HepG2 (cell line): Measurements from ENCODE around the gene SSH3. TPM values are rescaled to one million over a fixed set of nuclear protein-coding genes. Genes with fewer than 3 reads are reported as not detected.

Source experiments
- ELF3 ChIP-seq: IDR thresholded peaks from 2 replicates; pipeline ENCODE4 v1.6.1; 2016; ENCODE audit warnings: missing genetic modification reagents, missing compliant biosample characterization
- EP300 ChIP-seq, 3 experiments: sonication (generic) in 1 of 3; formaldehyde crosslinking in 1 of 3; IDR thresholded peaks; 2 replicates each; pipeline versions ENCODE4 v1.5.1 to v1.6.1; 2011 to 2020; ENCODE audit warnings: low read depth in 2 of 3, low read length in 2 of 3, borderline replicate concordance in 1 of 3, improper control_type of control experiment in 1 of 3, mild to moderate bottlenecking in 1 of 3, missing genetic modification reagents in 1 of 3, moderate library complexity in 1 of 3
- ETV5 ChIP-seq: IDR thresholded peaks from 2 replicates; pipeline ENCODE4 v1.6.1; 2018; ENCODE audit warnings: missing biosample characterization, missing genetic modification reagents, inconsistent platforms, borderline replicate concordance
- JUNB ChIP-seq: sonication (generic); formaldehyde crosslinking; IDR thresholded peaks from 2 replicates; pipeline ENCODE4 v1.8.0; 2022; ENCODE audit warnings: missing genetic modification reagents, mild to moderate bottlenecking, borderline replicate concordance
- KDM4B ChIP-seq: sonication (generic); formaldehyde crosslinking; IDR thresholded peaks from 2 replicates; pipeline ENCODE4 v1.4.0; 2020; ENCODE audit warnings: missing genetic modification reagents
- MAF1 ChIP-seq: sonication (generic); formaldehyde crosslinking; IDR thresholded peaks from 2 replicates; pipeline ENCODE4 v1.5.0; 2020; ENCODE audit warnings: missing genetic modification reagents, borderline replicate concordance
- NCOA1 ChIP-seq: sonication (generic); formaldehyde crosslinking; IDR thresholded peaks from 2 replicates; pipeline ENCODE4 v1.9.0; 2021; ENCODE audit warnings: missing genetic modification reagents
- PITX1 ChIP-seq: sonication (generic); formaldehyde crosslinking; IDR thresholded peaks from 2 replicates; pipeline ENCODE4 v1.5.1; 2020; ENCODE audit warnings: mild to moderate bottlenecking, missing genetic modification reagents
- RFX3 ChIP-seq: IDR thresholded peaks from 2 replicates; pipeline ENCODE4 v1.6.1; 2016; ENCODE audit warnings: missing biosample characterization, missing genetic modification reagents
- SAP130 ChIP-seq: IDR thresholded peaks from 2 replicates; pipeline ENCODE4 v1.6.1; 2016; ENCODE audit warnings: low read depth
- SETDB1 ChIP-seq: sonication (generic); formaldehyde crosslinking; IDR thresholded peaks from 2 replicates; pipeline ENCODE4 v1.5.1; 2020; ENCODE audit warnings: missing genetic modification reagents, mild to moderate bottlenecking, borderline replicate concordance
- SUZ12 ChIP-seq: fragments of 150-350 bp; IDR thresholded peaks from 2 replicates; pipeline ENCODE4 v1.6.1; 2014; ENCODE audit warnings: low read depth, low read length
- TP53 ChIP-seq: sonication (generic); formaldehyde crosslinking; conservative IDR thresholded peaks from 2 replicates; pipeline ENCODE4 v1.4.0; 2020; ENCODE audit warnings: missing genetic modification reagents
- XBP1 ChIP-seq: sonication (generic); formaldehyde crosslinking; IDR thresholded peaks from 2 replicates; pipeline ENCODE4 v1.5.0; 2020; ENCODE audit warnings: missing genetic modification reagents
- ZNF282 ChIP-seq: fragments of 450-650 bp; IDR thresholded peaks from 2 replicates; pipeline ENCODE4 v1.6.1; 2018; ENCODE audit not compliant: partially characterized antibody
- ZNF30 ChIP-seq: sonication (generic); formaldehyde crosslinking; IDR thresholded peaks from 2 replicates; pipeline ENCODE4 v1.5.0; 2020; ENCODE audit warnings: mild to moderate bottlenecking, missing genetic modification reagents
- ZNF331 ChIP-seq: sonication (generic); formaldehyde crosslinking; IDR thresholded peaks from 2 replicates; pipeline ENCODE4 v1.4.0; 2020; ENCODE audit warnings: missing genetic modification reagents
- ZNF460 ChIP-seq: sonication (generic); formaldehyde crosslinking; IDR thresholded peaks from 2 replicates; pipeline ENCODE4 v1.5.1; 2020; ENCODE audit warnings: missing genetic modification reagents, mild to moderate bottlenecking, borderline replicate concordance
- ZNF564 ChIP-seq: sonication (generic); formaldehyde crosslinking; IDR thresholded peaks from 2 replicates; pipeline ENCODE4 v1.8.1; 2023; ENCODE audit warnings: mild to moderate bottlenecking, missing genetic modification reagents
- ZNF619 ChIP-seq: sonication (generic); formaldehyde crosslinking; IDR thresholded peaks from 2 replicates; pipeline ENCODE4 v1.4.0; 2020; ENCODE audit warnings: mild to moderate bottlenecking, missing genetic modification reagents
- ZNF768 ChIP-seq: sonication (generic); formaldehyde crosslinking; IDR thresholded peaks from 2 replicates; pipeline ENCODE4 v1.4.0; 2020; ENCODE audit warnings: missing genetic modification reagents
- ZNF781 ChIP-seq: sonication (generic); formaldehyde crosslinking; IDR thresholded peaks from 2 replicates; pipeline ENCODE4 v1.5.1; 2020; ENCODE audit warnings: borderline replicate concordance, mild to moderate bottlenecking, missing genetic modification reagents; ENCODE audit errors: not compliant biosample characterization
- polyA plus RNA-seq, 8 experiments: library from polyadenylated mRNA; depleted of rRNA in 3 of 8; stranded (reverse) in 7 of 8; unstranded in 1 of 8; fragments of >200 nt; fragmentation: Illumina TruSeq in 4 of 8; extraction: Trizol in 4 of 8; gene quantifications; 2 replicates each; pipeline versions ENCODE4 v1.2.1 to v1.2.3, GENCODE V29; 2011 to 2016; ENCODE audit warnings: low read depth in 4 of 8, missing spikeins in 1 of 8, mixed read lengths in 1 of 8; ENCODE audit not compliant: insufficient read depth in 1 of 8
- total RNA-seq, 5 experiments: library from RNA; depleted of rRNA; stranded (reverse); fragments of >200 nt; fragmentation: Illumina TruSeq; extraction: Trizol; gene quantifications; 2 replicates each; pipeline ENCODE4 v1.2.3, GENCODE V29; 2016; ENCODE audit warnings: low read depth in 1 of 5
- TF ChIP-seq, protein P1 (sequence below): IDR thresholded peaks from 2 replicates; pipeline ENCODE4 v1.6.1; 2016; ENCODE audit warnings: missing compliant biosample characterization, missing genetic modification reagents, borderline replicate concordance
- TF ChIP-seq, protein P2 (sequence below): sonication (generic); formaldehyde crosslinking; IDR thresholded peaks from 2 replicates; pipeline ENCODE4 v1.5.1; 2020; ENCODE audit warnings: mild to moderate bottlenecking, moderate library complexity, missing genetic modification reagents
- TF ChIP-seq, protein P3 (sequence below): IDR thresholded peaks from 2 replicates; pipeline ENCODE4 v1.6.1; 2016; ENCODE audit warnings: mild to moderate bottlenecking, missing biosample characterization, missing genetic modification reagents
- TF ChIP-seq, protein P4 (sequence below): sonication (generic); formaldehyde crosslinking; IDR thresholded peaks from 2 replicates; pipeline ENCODE4 v1.9.0; 2021; ENCODE audit warnings: missing genetic modification reagents, borderline replicate concordance

Gene SSH3
- total and polyA plus RNA-seq, 2 of the 13 experiments (the other 11 are each of a cell fraction or from before 2014, with no cell fraction given), result 12.4 to 18.8 TPM

DNA sequence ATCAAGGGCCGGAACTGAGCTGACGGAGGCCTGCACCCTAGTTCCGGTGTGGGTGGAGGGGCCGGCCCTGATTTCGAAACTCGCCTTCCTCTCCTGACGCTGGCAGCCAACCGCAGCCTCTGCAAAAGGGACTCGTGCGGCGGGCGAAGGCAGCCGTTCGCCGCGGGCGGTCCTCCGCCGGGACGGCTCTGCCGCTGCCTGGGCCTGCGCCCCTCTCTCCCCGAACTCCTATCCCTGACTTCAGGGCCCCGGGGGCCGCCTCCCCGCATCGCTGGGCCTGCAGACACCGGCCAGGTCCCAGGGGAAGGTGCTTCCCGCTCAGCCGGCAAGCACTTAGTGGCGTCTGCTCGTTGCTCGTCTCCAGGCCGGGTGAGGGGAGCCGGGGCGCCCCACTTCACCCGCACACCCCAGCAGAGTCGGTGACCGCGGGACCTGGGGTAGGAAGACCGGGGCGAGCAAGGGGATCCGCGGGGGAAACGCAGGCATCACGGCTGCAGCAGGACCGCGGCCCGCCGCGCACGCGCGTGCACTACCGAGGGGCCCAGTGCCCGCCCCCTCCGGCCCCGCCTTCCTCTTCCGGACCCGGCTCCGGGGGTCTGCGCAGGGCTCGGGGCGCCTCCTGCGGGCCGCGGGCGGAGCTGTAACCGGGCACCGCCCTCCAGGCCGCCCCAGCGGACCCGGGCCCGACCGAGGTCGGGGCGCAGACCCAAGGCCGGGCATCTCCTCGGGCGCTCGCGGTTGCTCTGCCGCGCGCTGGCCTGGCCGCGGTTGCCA is 14.7 kb upstream of the SSH3 start (continued):
- TF ChIP-seq, protein P1, sequence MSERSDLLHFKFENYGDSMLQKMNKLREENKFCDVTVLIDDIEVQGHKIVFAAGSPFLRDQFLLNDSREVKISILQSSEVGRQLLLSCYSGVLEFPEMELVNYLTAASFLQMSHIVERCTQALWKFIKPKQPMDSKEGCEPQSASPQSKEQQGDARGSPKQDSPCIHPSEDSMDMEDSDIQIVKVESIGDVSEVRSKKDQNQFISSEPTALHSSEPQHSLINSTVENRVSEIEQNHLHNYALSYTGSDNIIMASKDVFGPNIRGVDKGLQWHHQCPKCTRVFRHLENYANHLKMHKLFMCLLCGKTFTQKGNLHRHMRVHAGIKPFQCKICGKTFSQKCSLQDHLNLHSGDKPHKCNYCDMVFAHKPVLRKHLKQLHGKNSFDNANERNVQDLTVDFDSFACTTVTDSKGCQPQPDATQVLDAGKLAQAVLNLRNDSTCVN (CRISPR knock-in tag), result 0 out of 2 replicates have a peak, but pooled peaks have one; percentile 42
- TF ChIP-seq JUNB (CRISPR knock-in tag) (peak; percentile 51; the same call in 1 of the 2 replicates), ZNF564 (CRISPR knock-in tag) (0 out of 2 replicates have a peak, but pooled peaks have one; percentile 16), ZNF781 (CRISPR knock-in tag) (no peak), ZNF619 (CRISPR knock-in tag) (peak; percentile 94), ETV5 (CRISPR knock-in tag) (peak; percentile 100), MAF1 (CRISPR knock-in tag) (no peak), ZNF282 (no peak), RFX3 (CRISPR knock-in tag) (no peak), ELF3 (CRISPR knock-in tag) (peak; percentile 78), ZNF30 (CRISPR knock-in tag) (no peak), SUZ12 (no peak), PITX1 (peak; percentile 46; the same call in 1 of the 2 replicates), SAP130 (CRISPR knock-in tag) (peak; percentile 85), KDM4B (CRISPR knock-in tag) (no peak; the same call in 1 of the 2 replicates), SETDB1 (CRISPR knock-in tag) (no peak), TP53 (CRISPR knock-in tag) (peak; percentile 66; the same call in 1 of the 2 replicates), NCOA1 (CRISPR knock-in tag) (peak; percentile 84; the same call in 1 of the 2 replicates), ZNF768 (CRISPR knock-in tag) (peak; percentile 61; the same call in 1 of the 2 replicates), ZNF460 (CRISPR knock-in tag) (no peak), XBP1 (no peak), ZNF331 (CRISPR knock-in tag) (peak; percentile 16; the same call in 1 of the 2 replicates), EP300 (IDR thresholded peaks at IDR 0.05; ENCODE audit: low read depth in 2 of 2, low read length in 2 of 2) (peak in 1 of 2 experiments; percentile 67; a peak in 2 of 4 replicates), EP300 (CRISPR knock-in tag; IDR thresholded peaks at IDR 0.05; ENCODE audit: borderline replicate concordance) (no peak)
- TF ChIP-seq, protein P2, sequence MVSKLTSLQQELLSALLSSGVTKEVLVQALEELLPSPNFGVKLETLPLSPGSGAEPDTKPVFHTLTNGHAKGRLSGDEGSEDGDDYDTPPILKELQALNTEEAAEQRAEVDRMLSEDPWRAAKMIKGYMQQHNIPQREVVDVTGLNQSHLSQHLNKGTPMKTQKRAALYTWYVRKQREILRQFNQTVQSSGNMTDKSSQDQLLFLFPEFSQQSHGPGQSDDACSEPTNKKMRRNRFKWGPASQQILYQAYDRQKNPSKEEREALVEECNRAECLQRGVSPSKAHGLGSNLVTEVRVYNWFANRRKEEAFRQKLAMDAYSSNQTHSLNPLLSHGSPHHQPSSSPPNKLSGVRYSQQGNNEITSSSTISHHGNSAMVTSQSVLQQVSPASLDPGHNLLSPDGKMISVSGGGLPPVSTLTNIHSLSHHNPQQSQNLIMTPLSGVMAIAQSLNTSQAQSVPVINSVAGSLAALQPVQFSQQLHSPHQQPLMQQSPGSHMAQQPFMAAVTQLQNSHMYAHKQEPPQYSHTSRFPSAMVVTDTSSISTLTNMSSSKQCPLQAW (CRISPR knock-in tag), result peak; percentile 69; the same call in 1 of the 2 replicates
- TF ChIP-seq, protein P3, sequence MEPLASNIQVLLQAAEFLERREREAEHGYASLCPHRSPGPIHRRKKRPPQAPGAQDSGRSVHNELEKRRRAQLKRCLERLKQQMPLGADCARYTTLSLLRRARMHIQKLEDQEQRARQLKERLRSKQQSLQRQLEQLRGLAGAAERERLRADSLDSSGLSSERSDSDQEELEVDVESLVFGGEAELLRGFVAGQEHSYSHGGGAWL, result peak; percentile 80
- TF ChIP-seq, protein P4, sequence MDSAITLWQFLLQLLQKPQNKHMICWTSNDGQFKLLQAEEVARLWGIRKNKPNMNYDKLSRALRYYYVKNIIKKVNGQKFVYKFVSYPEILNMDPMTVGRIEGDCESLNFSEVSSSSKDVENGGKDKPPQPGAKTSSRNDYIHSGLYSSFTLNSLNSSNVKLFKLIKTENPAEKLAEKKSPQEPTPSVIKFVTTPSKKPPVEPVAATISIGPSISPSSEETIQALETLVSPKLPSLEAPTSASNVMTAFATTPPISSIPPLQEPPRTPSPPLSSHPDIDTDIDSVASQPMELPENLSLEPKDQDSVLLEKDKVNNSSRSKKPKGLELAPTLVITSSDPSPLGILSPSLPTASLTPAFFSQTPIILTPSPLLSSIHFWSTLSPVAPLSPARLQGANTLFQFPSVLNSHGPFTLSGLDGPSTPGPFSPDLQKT, result peak; percentile 51; the same call in 1 of the 2 replicates
